Activated T-cell treated with anti-CD3 and anti-CD28 coated beads, Interleukin-2, amount 50 U/mL, for 4 hours (primary cell): Measurements from ENCODE around the gene RPL13. TPM values are rescaled to one million over a fixed set of nuclear protein-coding genes. Genes with fewer than 3 reads are reported as not detected.

Experiments used
- total RNA-seq, 3 donors: library from RNA; stranded (reverse); gene quantifications; one replicate each; pipeline ENCODE4 v1.2.1, GENCODE V29; 2021

RPL13 gene
- total RNA-seq, 3 donors from 2014 or later = 3,320 to 3,425 (median 3,389) TPM

Other genes starting within 250 kb of the RPL13 start
- gene ANKRD11, start 70.1 kb upstream of the RPL13 start, total RNA-seq = 100 to 1,000 TPM; 153 to 181 (median 162) TPM
- gene SPG7, start 52.3 kb upstream of the RPL13 start, total RNA-seq = 10 to 100 TPM; 76.1 to 88.4 (median 78.5) TPM
- 10 to 100 TPM; 18.0 to 19.5 (median 19.1) TPM for gene CPNE7, start 15.1 kb downstream of the RPL13 start, total RNA-seq
- not detected for gene DPEP1, start 53.0 kb downstream of the RPL13 start, total RNA-seq
- gene CHMP1A, start 97.0 kb downstream of the RPL13 start, total RNA-seq = 100 to 1,000 TPM; 108 to 111 (median 108) TPM
- 10 to 100 TPM in 1 of 3 donors, 1 to 10 TPM in 2; 7.5 to 11.8 (median 8.0) TPM for gene SPATA33, start 97.2 kb downstream of the RPL13 start, total RNA-seq
- gene CDK10, start 126.0 kb downstream of the RPL13 start, total RNA-seq = 10 to 100 TPM; 76.3 to 82.5 (median 81.9) TPM
- 10 to 100 TPM; 13.6 to 16.4 (median 14.3) TPM for gene SPATA2L, start 141.0 kb downstream of the RPL13 start, total RNA-seq
- gene VPS9D1, start 160.2 kb downstream of the RPL13 start, total RNA-seq = 1 to 10 TPM; 2.2 to 4.8 (median 2.9) TPM
- 10 to 100 TPM; 33.1 to 40.7 (median 35.5) TPM for gene ZNF276, start 160.9 kb downstream of the RPL13 start, total RNA-seq